Body of pancreas (tissue), 4 donors: ENCODE data around the gene HLF. TPM values are rescaled to one million over a fixed set of nuclear protein-coding genes. Genes with fewer than 3 reads are reported as not detected.
A peak's percentile ranks its signal among the peaks of the same experiment; 100 is the strongest.

ENCODE experiments used
- ATAC-seq: fragments of 150-250 bp; one replicate; pipeline ENCODE4 v1.9.1; 2016
- DNase-seq, 4 donors: peaks; one replicate each; pipeline ENCODE4 v3.0.0-alpha.2; 2019
- H3K27ac ChIP-seq, 4 donors: fragments of 200-600 bp; sonication (generic); 1 replicate in 3 of 4; 2 replicates in 1 of 4; pipeline versions ENCODE4 v1.5.1 to v1.6.1; 2016 to 2019; ENCODE audit warnings: mild to moderate bottlenecking in 1 of 4, mixed read lengths in 1 of 4, moderate library complexity in 1 of 4
- H3K27me3 ChIP-seq, 2 donors: fragments of 200-600 bp; sonication (generic); one replicate each; pipeline ENCODE4 v1.6.0; 2016; ENCODE audit warnings: mild to moderate bottlenecking in 1 of 2
- H3K36me3 ChIP-seq, 2 donors: fragments of 200-600 bp; sonication (generic); replicated peaks in 1 of 2; 2 replicates each; pipeline ENCODE4 v1.5.1; 2016; ENCODE audit warnings: low read depth in 2 of 2; ENCODE audit not compliant: insufficient read depth in 1 of 2
- H3K4me1 ChIP-seq: fragments of 200-600 bp; sonication (generic); one replicate; pipeline ENCODE4 v1.6.0; 2016
- H3K4me3 ChIP-seq, 2 donors: fragments of 200-600 bp; sonication (generic); 1 replicate in 1 of 2; 2 replicates in 1 of 2; pipeline ENCODE4 v1.5.1; 2016 to 2019
- H3K9me3 ChIP-seq, 3 donors: fragments of 200-600 bp; sonication (generic); 1 replicate in 2 of 3; 2 replicates in 1 of 3; pipeline ENCODE4 v1.5.1; 2016
- POLR2A ChIP-seq, 3 donors: fragments of 450-650 bp; IDR thresholded peaks; one replicate each; pipeline ENCODE4 v1.6.1; 2016; ENCODE audit warnings: antibody characterized with exemption in 3 of 3, mild to moderate bottlenecking in 2 of 3
- WGBS, 2 donors: methylation state at CpG; one replicate each; pipeline ENCODE4 v1.1.5; 2017; 5-methylcytosine and 5-hydroxymethylcytosine counted together
- intact Hi-C: fragments of 100-400 bp; cut with DNase I; formaldehyde crosslinking; loops from one replicate; pipeline ENCODE4 v1.15.1; 2023
- total RNA-seq, 2 donors: library from RNA; depleted of rRNA; stranded (reverse); fragments of >200 nt; gene quantifications; one replicate each; pipeline ENCODE4 v1.1.0, GENCODE V29; 2016
- TF ChIP-seq, protein P1 (sequence below), 7 experiments: fragments of 450-650 bp in 4 of 7; fragments of 200-600 bp in 3 of 7; sonication (generic) in 3 of 7; IDR thresholded peaks; one replicate each; pipeline ENCODE4 v1.5.1; 2016 to 2019; ENCODE audit warnings: antibody characterized with exemption in 7 of 7

Gene HLF
- total RNA-seq, 2 donors from 2014 or later, result 4.2 to 4.9 TPM

DNA sequence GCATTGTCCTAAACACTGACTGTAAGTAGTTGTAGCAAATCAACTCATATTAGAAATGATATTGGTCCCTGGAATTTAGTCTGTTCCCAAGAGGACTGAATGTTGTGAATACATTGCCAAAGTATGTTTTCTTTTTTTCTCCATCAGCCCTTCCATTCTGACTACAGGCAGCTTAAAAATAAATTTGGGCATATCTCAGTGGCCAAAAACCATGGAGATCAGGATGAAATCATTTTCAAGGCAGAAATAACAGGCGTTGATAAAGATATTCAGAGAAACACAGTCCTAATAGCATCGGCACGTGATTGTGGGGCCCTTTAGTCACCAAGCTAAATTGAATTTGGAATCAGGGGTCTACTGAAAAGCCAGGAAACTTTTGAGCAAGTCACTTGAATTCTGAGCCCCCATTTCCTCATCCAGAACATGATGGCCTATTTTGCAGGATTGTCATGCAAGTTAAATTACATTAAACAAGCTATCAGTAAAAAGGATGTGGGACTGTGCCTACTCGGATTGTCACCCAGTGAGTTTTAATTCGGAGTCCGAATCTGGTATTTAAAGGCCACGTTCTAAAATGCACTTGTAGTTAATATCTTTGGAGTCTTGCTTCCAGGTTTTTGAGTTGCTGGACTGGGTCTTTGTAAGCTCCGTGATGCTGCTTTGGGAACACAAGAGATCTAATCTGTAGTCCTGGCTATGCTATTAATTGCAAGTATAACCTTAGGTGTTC, 17.1 kb downstream of the HLF start:
- Histone ChIP-seq H3K36me3 (no peaks in the 10 kb centered on the region), H3K9me3 (no peaks in the 10 kb centered on the region), H3K4me1 (peaks cover 45% of the 10 kb centered on the region), H3K4me3 (no peak overlapping the region), H3K27me3 (no peaks in the 10 kb centered on the region), H3K27ac (no peak overlapping the region)
- DNase-seq, result no peak
- ATAC-seq, result no peak
- TF ChIP-seq, protein P1, sequence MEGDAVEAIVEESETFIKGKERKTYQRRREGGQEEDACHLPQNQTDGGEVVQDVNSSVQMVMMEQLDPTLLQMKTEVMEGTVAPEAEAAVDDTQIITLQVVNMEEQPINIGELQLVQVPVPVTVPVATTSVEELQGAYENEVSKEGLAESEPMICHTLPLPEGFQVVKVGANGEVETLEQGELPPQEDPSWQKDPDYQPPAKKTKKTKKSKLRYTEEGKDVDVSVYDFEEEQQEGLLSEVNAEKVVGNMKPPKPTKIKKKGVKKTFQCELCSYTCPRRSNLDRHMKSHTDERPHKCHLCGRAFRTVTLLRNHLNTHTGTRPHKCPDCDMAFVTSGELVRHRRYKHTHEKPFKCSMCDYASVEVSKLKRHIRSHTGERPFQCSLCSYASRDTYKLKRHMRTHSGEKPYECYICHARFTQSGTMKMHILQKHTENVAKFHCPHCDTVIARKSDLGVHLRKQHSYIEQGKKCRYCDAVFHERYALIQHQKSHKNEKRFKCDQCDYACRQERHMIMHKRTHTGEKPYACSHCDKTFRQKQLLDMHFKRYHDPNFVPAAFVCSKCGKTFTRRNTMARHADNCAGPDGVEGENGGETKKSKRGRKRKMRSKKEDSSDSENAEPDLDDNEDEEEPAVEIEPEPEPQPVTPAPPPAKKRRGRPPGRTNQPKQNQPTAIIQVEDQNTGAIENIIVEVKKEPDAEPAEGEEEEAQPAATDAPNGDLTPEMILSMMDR (IDR thresholded peaks at IDR 0.05), result no peak
- no peak for TF ChIP-seq POLR2A (IDR thresholded peaks at IDR 0.05)
- intact Hi-C loops, result no loop called here
- 86 to 90% methylated on average over 8 of the region's 8 CpGs for WGBS, 2 donors

DNA sequence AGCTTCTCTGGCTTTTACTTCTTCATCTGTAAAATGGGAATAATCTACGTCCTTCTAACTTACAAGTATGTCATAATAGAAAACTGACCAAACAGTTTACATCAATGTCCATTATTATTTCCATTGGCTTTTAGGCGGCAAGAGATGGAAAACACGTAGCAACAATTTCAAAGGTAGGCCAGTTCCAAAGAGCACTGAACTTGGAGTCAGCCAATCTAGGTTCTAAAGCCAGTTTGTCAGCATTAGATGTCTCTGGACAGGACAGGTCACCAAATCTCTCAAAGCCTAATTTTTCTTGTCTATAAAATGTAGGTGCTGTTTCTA, 17.6 kb downstream of the HLF start:
- DNase-seq (no peak), ATAC-seq (no peak)
- no peak for TF ChIP-seq POLR2A (IDR thresholded peaks at IDR 0.05)
- TF ChIP-seq, protein P1 (IDR thresholded peaks at IDR 0.05), result no peak
- H3K4me1 ChIP-seq, result peaks cover 50% of the 10 kb centered on the region
- H3K36me3 ChIP-seq, result no peaks in the 10 kb centered on the region
- intact Hi-C loops, result no loop called here
- H3K27ac ChIP-seq, result no peak overlapping the region
- 90 to 92% methylated on average over 3 of the region's 3 CpGs for WGBS, 2 donors
- no peaks in the 10 kb centered on the region for H3K9me3 ChIP-seq
- no peaks in the 10 kb centered on the region for H3K27me3 ChIP-seq
- H3K4me3 ChIP-seq, result no peak overlapping the region

DNA sequence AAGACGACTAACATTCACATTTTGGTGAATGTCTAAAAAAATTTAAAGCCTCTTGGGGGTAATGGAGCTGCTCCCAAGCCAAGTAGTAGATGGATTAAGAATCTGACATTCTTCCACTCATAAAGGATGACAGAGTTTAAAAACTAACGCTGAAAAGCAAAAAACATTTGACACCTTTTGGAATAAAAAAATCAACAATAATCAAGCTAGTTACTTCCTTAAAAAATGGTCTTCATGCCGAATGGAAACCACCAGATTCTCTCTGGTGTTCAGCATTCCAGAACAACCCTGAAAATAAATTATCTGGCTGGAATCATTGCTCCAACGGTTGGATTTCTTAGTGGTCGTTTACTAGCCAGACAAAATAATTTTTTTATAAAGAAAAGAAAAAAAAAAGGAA, 18.0 kb downstream of the HLF start:
- Histone ChIP-seq H3K4me3 (no peak overlapping the region), H3K27ac (peak overlapping the region in 2 of 4 donors; percentile 51 to 72), H3K4me1 (peaks cover 54% of the 10 kb centered on the region), H3K36me3 (no peaks in the 10 kb centered on the region), H3K9me3 (no peaks in the 10 kb centered on the region), H3K27me3 (no peaks in the 10 kb centered on the region)
- ATAC-seq (no peak), DNase-seq (no peak)
- 54% methylated on average over 5 of the region's 5 CpGs for WGBS, 2 donors
- TF ChIP-seq, protein P1 (IDR thresholded peaks at IDR 0.05), result no peak
- no peak for TF ChIP-seq POLR2A (IDR thresholded peaks at IDR 0.05)
- intact Hi-C loops, result no loop called here

DNA sequence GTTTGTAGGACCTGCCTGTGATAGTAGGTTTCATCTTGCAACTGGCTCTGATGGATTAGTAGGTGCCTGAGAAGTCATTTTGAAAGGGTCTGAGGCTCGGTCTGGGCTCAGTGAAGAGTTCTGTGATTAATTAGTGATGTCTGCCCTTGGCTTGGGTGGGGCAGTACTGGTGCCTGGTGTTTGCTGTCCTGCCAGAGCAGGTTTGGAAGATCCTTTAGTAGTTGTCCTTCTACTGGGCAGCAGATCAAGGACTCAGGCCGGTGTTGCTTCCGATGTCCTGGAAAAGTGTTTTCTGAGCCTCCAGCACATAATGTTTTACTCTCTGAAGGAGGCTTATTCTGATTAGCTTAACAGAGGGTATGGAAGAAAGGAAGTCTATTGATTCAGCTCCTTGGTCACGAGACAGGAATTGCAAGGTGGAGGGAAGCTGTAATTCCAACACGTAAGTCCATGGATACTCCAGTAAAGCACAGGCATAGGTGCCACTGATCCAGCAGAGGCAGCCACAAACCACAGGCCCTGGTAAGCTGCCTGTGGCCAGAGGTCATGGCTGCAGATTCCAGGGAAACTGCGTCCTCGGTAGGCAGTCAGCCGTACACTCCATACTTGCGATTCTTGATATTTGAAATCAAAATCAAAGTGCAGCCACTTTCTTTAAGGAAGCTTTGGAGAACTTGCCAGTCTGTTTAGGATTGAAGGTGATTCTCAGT, 18.7 kb downstream of the HLF start:
- H3K27me3 ChIP-seq, result no peaks in the 10 kb centered on the region
- H3K9me3 ChIP-seq, result no peaks in the 10 kb centered on the region
- H3K27ac ChIP-seq, result peak overlapping the region in 3 of 4 donors; percentile 50 to 72 (median 51)
- DNase-seq (no peak), ATAC-seq (no peak)
- H3K36me3 ChIP-seq, result no peaks in the 10 kb centered on the region
- peaks cover 52% of the 10 kb centered on the region for H3K4me1 ChIP-seq
- 77 to 79% methylated on average over 9 of the region's 9 CpGs for WGBS, 2 donors
- intact Hi-C loops, result no loop called here
- no peak overlapping the region for H3K4me3 ChIP-seq
- TF ChIP-seq, protein P1 (IDR thresholded peaks at IDR 0.05), result no peak
- no peak for TF ChIP-seq POLR2A (IDR thresholded peaks at IDR 0.05)
